Natural killer cell treated with Interleukin-12 subunit alpha and Interleukin-12 subunit beta and Interleukin-15 and Interleukin-18, amount 100 ng/mL, for 72 hours (primary cell): ENCODE results near the gene NTRK2. TPM values are rescaled to one million over a fixed set of nuclear protein-coding genes. Genes with fewer than 3 reads are reported as not detected.

ENCODE experiments used
- ATAC-seq, 2 donors: fragments of 150-1000 bp; cut with Tn5 transposase in 1 of 2; sonication (Bioruptor Pico), chemical (Tn5 transposase) in 1 of 2; 2 replicates each; pipeline ENCODE4 v1.10.0; 2021
- DNase-seq: peaks from one replicate; pipeline ENCODE4 v3.0.0; 2022; ENCODE audit warnings: low spot score
- H3K27ac Mint-ChIP-seq, 2 donors: 1 replicate in 1 of 2; 2 replicates in 1 of 2; pipeline ENCODE4 v1.8.0; 2022; ENCODE audit warnings: mixed read lengths in 2 of 2, mild to moderate bottlenecking in 1 of 2, moderate library complexity in 1 of 2
- H3K27me3 Mint-ChIP-seq, 2 donors: 1 replicate in 1 of 2; 2 replicates in 1 of 2; pipeline ENCODE4 v1.8.0; 2022; ENCODE audit warnings: mixed read lengths in 2 of 2
- H3K36me3 Mint-ChIP-seq: one replicate; pipeline ENCODE4 v1.8.0; 2022; ENCODE audit warnings: mixed read lengths
- H3K4me1 Mint-ChIP-seq, 2 donors: 1 replicate in 1 of 2; 2 replicates in 1 of 2; pipeline ENCODE4 v1.8.0; 2022; ENCODE audit warnings: low read depth in 2 of 2, mixed read lengths in 2 of 2, mild to moderate bottlenecking in 1 of 2
- H3K4me3 Mint-ChIP-seq: one replicate; pipeline ENCODE4 v1.8.0; 2022; ENCODE audit warnings: mixed read lengths
- H3K9me3 Mint-ChIP-seq: 2 replicates; pipeline ENCODE4 v1.8.0; 2022; ENCODE audit warnings: mixed read lengths
- total RNA-seq, 2 donors: library from RNA; stranded (reverse); gene quantifications; one replicate each; pipeline ENCODE4 v1.2.3, GENCODE V29; 2022

The NTRK2 gene
- total RNA-seq, 2 donors from 2014 or later = 0.24 to 2.4 TPM

- H3K27me3 Mint-ChIP-seq = peaks cover 15 to 29% of the 10 kb centered on the region in 2 donors
- DNase-seq = no peak
- peaks cover 0 to 9% of the 10 kb centered on the region in 2 donors for H3K4me1 Mint-ChIP-seq
- H3K4me3 Mint-ChIP-seq = no peak overlapping the region
- no peaks in the 10 kb centered on the region for H3K9me3 Mint-ChIP-seq
- no peak overlapping the region for H3K27ac Mint-ChIP-seq
- no peak for ATAC-seq
- no peaks in the 10 kb centered on the region for H3K36me3 Mint-ChIP-seq
Measured at GRCh38 chr9:84955155-84955554, 285.6 kb downstream of the NTRK2 start.

DNA sequence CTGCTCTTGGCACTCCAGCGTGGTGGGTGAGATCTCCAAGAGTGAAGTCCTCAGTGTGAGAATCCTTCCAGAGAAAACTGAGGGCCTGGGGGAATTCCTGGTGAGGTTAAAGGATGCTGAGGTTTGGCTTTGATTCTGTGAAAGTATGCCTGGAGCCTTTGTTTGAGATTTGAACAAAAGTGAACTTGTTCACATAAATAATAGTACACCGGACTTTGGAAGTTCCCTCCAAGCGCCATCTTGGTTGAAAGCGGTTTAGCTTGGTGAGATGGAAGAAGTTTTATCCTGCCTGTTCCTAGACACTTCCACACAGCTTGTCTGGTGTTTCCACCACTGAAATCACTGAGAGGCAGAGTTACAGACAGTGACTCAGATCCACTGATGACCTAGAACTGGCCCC lies 286.4 kb downstream of the NTRK2 start:
- H3K4me1 Mint-ChIP-seq = peaks cover 0 to 9% of the 10 kb centered on the region in 2 donors

GRCh38 chr9:84959339-84959738 lies 289.8 kb downstream of the NTRK2 start:
- Mint-ChIP-seq H3K4me3 (no peak overlapping the region), H3K4me1 (peaks cover 0 to under 1% of the 10 kb centered on the region in 2 donors), H3K9me3 (no peaks in the 10 kb centered on the region), H3K27me3 (peaks cover 15 to 46% of the 10 kb centered on the region in 2 donors), H3K27ac (no peak overlapping the region), H3K36me3 (no peaks in the 10 kb centered on the region)
- ATAC-seq (no peak), DNase-seq (no peak)

More for the DNA sequence above, 286.4 kb downstream of the NTRK2 start:
- Mint-ChIP-seq H3K27ac (no peak overlapping the region), H3K27me3 (peaks cover 15 to 29% of the 10 kb centered on the region in 2 donors), H3K9me3 (no peaks in the 10 kb centered on the region), H3K4me3 (no peak overlapping the region), H3K36me3 (no peaks in the 10 kb centered on the region)
- ATAC-seq = no peak
- no peak for DNase-seq

DNA sequence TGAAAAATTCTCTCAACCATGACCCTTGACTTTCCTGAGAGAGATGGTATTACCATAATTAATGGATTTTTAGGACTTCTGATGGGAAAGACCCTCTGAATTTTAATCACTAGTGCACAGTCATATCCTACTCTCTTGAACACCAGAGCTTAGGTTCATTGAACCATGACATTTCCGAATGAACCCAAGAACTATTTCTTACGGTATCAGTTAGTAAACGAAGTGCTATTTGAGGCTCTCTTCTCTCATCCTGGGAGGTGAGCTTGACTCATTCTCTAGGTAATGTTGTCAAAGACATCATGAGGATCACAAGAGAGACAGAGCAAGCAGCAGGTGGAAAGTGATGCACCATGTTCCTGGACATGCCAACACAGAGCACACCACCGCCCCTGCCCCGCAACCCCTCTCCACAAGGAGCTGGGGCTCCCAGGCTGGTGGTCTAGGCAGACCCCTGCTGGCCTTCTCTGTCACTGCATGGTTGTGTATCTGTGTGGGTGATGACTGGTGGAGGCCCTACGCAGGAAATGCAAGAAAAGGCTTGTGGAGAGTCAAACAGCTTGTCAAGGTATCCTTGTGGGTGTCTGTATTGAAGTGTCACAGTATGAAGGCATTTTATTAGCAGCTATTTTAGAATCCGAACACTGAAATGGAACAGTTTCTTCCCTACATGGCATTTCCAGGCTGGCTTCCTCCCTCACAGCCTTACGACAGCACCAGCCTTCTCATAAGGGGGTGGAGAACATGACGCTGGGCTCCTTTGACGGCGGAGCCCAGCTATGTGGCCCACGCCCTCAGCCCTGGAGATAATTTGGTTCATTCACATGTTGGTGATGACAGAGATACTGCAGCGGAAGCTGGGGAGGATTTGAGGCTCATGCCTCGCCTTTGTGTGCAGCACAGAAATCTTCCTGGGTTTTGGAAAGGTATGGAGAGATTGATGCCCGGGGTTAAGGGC lies 297.6 kb downstream of the NTRK2 start:
- Mint-ChIP-seq H3K36me3 (no peaks in the 10 kb centered on the region), H3K27ac (no peak overlapping the region), H3K9me3 (no peaks in the 10 kb centered on the region), H3K4me3 (no peak overlapping the region), H3K27me3 (peaks cover 24 to 31% of the 10 kb centered on the region in 2 donors), H3K4me1 (no peaks in the 10 kb centered on the region)
- no peak for DNase-seq
- peak in 1 of 2 donors; percentile 45 for ATAC-seq

GRCh38 chr9:84969084-84969483 lies 299.6 kb downstream of the NTRK2 start:
- Mint-ChIP-seq H3K9me3 (no peaks in the 10 kb centered on the region), H3K36me3 (no peaks in the 10 kb centered on the region), H3K4me1 (no peaks in the 10 kb centered on the region), H3K27me3 (peaks cover 20 to 22% of the 10 kb centered on the region in 2 donors), H3K4me3 (no peak overlapping the region), H3K27ac (no peak overlapping the region)
- ATAC-seq (no peak), DNase-seq (no peak)

- Mint-ChIP-seq H3K4me1 (no peaks in the 10 kb centered on the region), H3K9me3 (no peaks in the 10 kb centered on the region), H3K27ac (no peak overlapping the region), H3K27me3 (peaks cover 13 to 19% of the 10 kb centered on the region in 2 donors), H3K36me3 (no peaks in the 10 kb centered on the region), H3K4me3 (no peak overlapping the region)
- DNase-seq (no peak), ATAC-seq (no peak)
Measured at GRCh38 chr9:84969736-84970135, 300.2 kb downstream of the NTRK2 start.

DNA sequence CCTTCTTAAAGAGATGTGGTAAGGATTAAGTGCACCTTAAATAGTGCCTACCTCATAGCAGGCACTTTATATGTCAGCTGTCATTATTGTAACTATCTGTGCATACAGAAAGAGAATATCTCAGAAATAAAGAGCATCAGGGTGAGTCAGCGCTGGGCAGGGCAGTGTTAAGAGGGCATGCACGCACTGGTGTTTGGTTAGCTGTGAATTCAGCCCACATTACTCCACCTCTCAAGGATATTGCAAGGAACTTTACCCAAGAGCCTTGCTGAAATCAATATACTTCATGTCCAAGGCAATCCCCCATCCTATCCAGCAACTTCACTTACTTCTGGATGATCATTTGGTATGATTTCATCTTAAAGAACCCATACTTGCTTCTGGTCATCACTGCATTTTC lies 300.9 kb downstream of the NTRK2 start:
- Mint-ChIP-seq H3K27me3 (peaks cover 12 to 14% of the 10 kb centered on the region in 2 donors), H3K4me1 (no peaks in the 10 kb centered on the region), H3K36me3 (no peaks in the 10 kb centered on the region), H3K27ac (no peak overlapping the region), H3K9me3 (no peaks in the 10 kb centered on the region), H3K4me3 (no peak overlapping the region)
- DNase-seq = no peak
- no peak for ATAC-seq

DNA sequence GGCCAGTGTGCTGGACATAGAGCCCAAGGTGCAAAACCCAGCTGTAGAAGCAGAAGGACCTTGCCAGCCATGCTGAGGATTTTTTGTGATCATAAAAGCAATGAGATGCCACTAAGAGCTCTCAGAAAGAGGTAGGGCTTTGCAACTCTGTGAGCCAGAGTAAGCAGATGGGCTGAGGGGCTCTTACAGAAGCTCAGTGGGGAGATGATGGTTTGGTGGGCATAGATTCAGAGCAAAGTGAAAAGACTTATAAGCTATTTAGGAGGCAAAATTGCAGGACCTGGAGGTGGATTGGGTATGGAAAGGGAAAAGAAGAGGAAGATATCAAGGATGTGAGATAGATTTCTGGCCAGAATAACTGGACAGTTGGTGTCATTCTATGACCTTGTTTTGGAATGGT lies 302.0 kb downstream of the NTRK2 start:
- H3K27ac Mint-ChIP-seq = no peak overlapping the region
- H3K36me3 Mint-ChIP-seq = no peaks in the 10 kb centered on the region
- H3K4me1 Mint-ChIP-seq = no peaks in the 10 kb centered on the region
- ATAC-seq (no peak), DNase-seq (no peak)
- H3K9me3 Mint-ChIP-seq = no peaks in the 10 kb centered on the region
- no peak overlapping the region for H3K4me3 Mint-ChIP-seq
- H3K27me3 Mint-ChIP-seq = peaks cover 11 to 12% of the 10 kb centered on the region in 2 donors

DNA sequence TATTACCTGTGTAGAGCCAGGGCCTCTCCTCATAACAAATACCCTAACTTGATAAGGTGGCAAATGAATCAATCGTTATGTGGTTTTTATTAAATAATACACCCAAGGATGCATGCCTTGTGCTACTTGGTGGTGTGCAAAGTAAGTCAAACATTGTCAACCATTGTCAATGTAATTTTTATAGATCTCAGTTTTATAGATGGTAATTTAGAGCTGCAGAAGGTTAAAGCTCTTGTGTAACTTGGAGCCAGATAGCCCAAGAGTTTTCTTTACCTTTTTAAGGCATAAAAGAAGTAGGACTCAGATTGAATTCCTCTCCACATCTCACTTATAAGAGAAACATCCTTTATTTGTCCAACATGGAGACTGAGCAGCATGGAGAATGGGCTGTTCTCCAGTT lies 304.7 kb downstream of the NTRK2 start:
- Mint-ChIP-seq H3K27me3 (peaks cover 17% of the 10 kb centered on the region in 2 donors), H3K4me1 (no peaks in the 10 kb centered on the region), H3K4me3 (no peak overlapping the region), H3K27ac (no peak overlapping the region), H3K36me3 (no peaks in the 10 kb centered on the region), H3K9me3 (no peaks in the 10 kb centered on the region)
- DNase-seq = no peak
- ATAC-seq = no peak

GRCh38 chr9:84974855-84975254 lies 305.3 kb downstream of the NTRK2 start:
- no peak for ATAC-seq
- H3K9me3 Mint-ChIP-seq = no peaks in the 10 kb centered on the region
- H3K4me1 Mint-ChIP-seq = no peaks in the 10 kb centered on the region
- no peak for DNase-seq
- peaks cover 17 to 20% of the 10 kb centered on the region in 2 donors for H3K27me3 Mint-ChIP-seq
- no peak overlapping the region for H3K27ac Mint-ChIP-seq
- no peaks in the 10 kb centered on the region for H3K36me3 Mint-ChIP-seq
- no peak overlapping the region for H3K4me3 Mint-ChIP-seq

DNA sequence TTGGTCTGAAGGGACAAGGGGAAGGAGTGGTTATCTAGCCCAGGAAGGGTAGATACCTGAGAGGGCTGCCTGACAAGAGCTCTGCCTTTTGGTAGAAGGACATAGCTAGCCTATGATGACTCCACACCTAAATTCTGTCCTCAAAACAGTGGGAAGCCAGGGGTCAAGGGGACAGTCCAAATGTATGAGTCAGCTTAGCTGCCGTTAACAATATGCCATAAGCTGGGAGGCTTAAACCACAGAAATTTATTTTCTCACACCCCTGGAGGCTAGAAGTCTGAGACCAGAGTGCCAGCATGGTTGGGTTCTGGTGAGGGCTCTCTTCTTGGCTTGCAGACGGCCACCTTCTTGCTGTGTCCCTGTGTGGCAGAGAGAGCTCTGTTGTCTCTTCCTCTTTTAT lies 306.4 kb downstream of the NTRK2 start:
- Mint-ChIP-seq H3K4me3 (no peak overlapping the region), H3K36me3 (no peaks in the 10 kb centered on the region), H3K4me1 (no peaks in the 10 kb centered on the region), H3K27ac (no peak overlapping the region), H3K27me3 (peaks cover 24 to 27% of the 10 kb centered on the region in 2 donors), H3K9me3 (no peaks in the 10 kb centered on the region)
- DNase-seq = no peak
- no peak for ATAC-seq

- Mint-ChIP-seq H3K27me3 (peaks cover 16 to 27% of the 10 kb centered on the region in 2 donors), H3K4me3 (no peak overlapping the region), H3K27ac (no peak overlapping the region), H3K4me1 (no peaks in the 10 kb centered on the region), H3K9me3 (no peaks in the 10 kb centered on the region), H3K36me3 (no peaks in the 10 kb centered on the region)
- no peak for ATAC-seq
- DNase-seq = no peak
Measured at GRCh38 chr9:84978661-84979060, 309.1 kb downstream of the NTRK2 start.

DNA sequence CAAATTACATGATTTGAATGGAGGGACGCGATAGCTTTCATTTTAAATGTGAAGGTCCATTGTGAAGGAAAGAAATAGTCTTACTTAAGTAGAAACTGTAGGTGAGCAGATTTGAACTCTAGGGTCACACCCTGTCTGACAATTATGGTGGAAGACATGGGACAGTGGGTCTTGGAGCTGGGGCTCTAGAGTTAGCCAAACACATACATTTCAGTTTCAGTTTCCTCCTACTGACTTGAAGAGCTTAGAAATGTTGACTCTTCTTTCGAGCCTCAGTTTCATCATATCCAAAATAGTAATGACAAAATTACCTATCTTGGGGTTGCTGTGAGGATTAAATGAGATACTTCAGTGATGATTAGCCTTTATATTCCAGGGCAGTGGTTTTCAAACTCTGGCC lies 314.2 kb downstream of the NTRK2 start:
- no peaks in the 10 kb centered on the region for H3K36me3 Mint-ChIP-seq
- no peak for ATAC-seq
- H3K4me1 Mint-ChIP-seq = no peaks in the 10 kb centered on the region
- H3K27ac Mint-ChIP-seq = no peak overlapping the region
- no peaks in the 10 kb centered on the region for H3K9me3 Mint-ChIP-seq
- no peak for DNase-seq
- H3K27me3 Mint-ChIP-seq = peaks cover 20 to 48% of the 10 kb centered on the region in 2 donors
- H3K4me3 Mint-ChIP-seq = no peak overlapping the region

DNA sequence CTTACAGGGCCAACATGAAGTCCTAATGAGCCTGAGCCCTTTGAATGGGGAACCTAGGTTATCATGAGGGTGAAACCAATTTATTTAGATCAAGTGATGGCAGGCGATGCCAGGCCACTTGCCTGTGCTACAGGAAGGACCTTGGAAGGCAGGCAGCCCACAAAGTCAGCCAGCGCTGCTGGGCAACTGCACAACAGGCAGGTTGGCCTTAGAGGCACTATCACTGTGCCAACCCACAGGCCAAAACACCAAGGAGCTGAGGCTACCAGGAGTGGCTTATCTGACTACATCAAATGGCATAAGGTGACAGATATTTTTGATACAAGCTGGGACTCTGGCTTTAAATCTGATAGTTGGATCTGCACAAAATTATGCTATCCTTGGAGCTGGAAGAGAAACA lies 319.1 kb downstream of the NTRK2 start:
- Mint-ChIP-seq H3K9me3 (no peaks in the 10 kb centered on the region), H3K4me1 (no peaks in the 10 kb centered on the region), H3K27me3 (peaks cover 20 to 30% of the 10 kb centered on the region in 2 donors), H3K4me3 (no peak overlapping the region), H3K36me3 (no peaks in the 10 kb centered on the region), H3K27ac (no peak overlapping the region)
- DNase-seq (no peak), ATAC-seq (peak in 1 of 2 donors; percentile 38)
